ENCODE measurements around the gene LCE5A. TPM values are rescaled to one million over a fixed set of nuclear protein-coding genes. Genes with fewer than 3 reads are reported as not detected.

LCE5A gene
- total RNA-seq, 2 experiments from 2014 or later, result not detected

DNA sequence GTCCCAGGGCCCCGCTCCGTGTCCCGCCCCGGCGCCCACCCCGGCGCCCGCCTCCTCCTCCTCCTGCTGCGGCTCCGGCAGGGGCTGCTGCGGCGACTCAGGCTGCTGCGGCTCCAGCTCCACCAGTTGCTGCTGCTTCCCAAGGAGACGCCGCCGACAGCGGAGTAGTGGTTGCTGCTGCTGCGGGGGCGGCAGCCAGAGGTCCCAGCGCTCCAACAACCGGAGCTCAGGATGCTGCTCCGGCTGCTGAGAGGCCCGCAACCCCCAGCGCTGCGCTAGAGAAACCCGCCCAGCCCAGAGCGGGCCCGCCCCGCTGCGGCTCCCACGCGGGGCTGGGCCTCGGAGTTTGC is 4.8 kb downstream of the LCE5A start:
- Mint-ChIP-seq H3K27me3 (peaks cover 70% of the 10 kb centered on the region), H3K36me3 (ENCODE audit: low read depth) (no peaks in the 10 kb centered on the region), H3K9me3 (no peaks in the 10 kb centered on the region), H3K4me1 (ENCODE audit: low read depth) (peaks cover 8% of the 10 kb centered on the region), H3K4me3 (no peak overlapping the region), H3K27ac (no peak overlapping the region)
- H3K9me3 ChIP-seq (ENCODE audit: control insufficient read depth in 1 of 2, insufficient read depth in 1 of 2, low read length in 2 of 2), result peaks cover 0 to 9% of the 10 kb centered on the region in 2 experiments
- CTCF ChIA-PET, result no interaction called here
- H3K27ac ChIP-seq (ENCODE audit: low read depth in 1 of 2, low read length in 2 of 2), result no peak overlapping the region
- intact Hi-C loops (cut with DNase I, micrococcal nuclease), result no loop called here
- no peak for ATAC-seq (ENCODE audit: poor library complexity)
- no peaks in the 10 kb centered on the region for H3K36me3 ChIP-seq (ENCODE audit: insufficient read depth, low read length)
- H3K4me1 ChIP-seq (ENCODE audit: insufficient read depth, low read length), result peaks cover 7% of the 10 kb centered on the region
- H3K4me3 ChIP-seq (ENCODE audit: low read length), result no peak overlapping the region
- TF ChIP-seq, protein P1, sequence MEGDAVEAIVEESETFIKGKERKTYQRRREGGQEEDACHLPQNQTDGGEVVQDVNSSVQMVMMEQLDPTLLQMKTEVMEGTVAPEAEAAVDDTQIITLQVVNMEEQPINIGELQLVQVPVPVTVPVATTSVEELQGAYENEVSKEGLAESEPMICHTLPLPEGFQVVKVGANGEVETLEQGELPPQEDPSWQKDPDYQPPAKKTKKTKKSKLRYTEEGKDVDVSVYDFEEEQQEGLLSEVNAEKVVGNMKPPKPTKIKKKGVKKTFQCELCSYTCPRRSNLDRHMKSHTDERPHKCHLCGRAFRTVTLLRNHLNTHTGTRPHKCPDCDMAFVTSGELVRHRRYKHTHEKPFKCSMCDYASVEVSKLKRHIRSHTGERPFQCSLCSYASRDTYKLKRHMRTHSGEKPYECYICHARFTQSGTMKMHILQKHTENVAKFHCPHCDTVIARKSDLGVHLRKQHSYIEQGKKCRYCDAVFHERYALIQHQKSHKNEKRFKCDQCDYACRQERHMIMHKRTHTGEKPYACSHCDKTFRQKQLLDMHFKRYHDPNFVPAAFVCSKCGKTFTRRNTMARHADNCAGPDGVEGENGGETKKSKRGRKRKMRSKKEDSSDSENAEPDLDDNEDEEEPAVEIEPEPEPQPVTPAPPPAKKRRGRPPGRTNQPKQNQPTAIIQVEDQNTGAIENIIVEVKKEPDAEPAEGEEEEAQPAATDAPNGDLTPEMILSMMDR (IDR thresholded peaks at IDR 0.05), result no peak
- peaks cover 38 to 69% of the 10 kb centered on the region in 2 experiments for H3K27me3 ChIP-seq (ENCODE audit: control insufficient read depth in 1 of 2, insufficient read depth in 2 of 2, low read length in 2 of 2)
- POLR2A ChIA-PET, result no interaction called here
- no peak for DNase-seq

DNA sequence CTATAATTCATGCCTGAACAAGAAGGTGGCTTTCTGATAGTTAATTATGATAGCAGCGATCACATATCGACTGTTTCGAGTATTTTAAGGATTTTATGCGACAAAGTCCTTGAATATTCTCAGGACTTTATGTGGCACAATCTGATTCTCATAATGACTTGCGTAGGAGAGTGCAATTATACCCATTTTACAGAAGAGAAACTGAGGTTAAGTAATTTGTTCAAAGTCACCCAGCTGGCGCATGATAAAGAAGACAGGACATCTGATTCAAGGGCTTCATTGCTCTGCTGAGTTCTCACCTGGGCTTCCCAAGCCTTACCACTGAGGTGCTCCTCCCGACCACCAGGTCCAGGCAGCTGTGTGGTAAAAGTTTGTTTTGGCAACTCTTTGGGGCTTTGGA is 5.5 kb downstream of the LCE5A start:
- H3K36me3 Mint-ChIP-seq (ENCODE audit: low read depth), result no peaks in the 10 kb centered on the region
- ATAC-seq (ENCODE audit: poor library complexity), result no peak
- CTCF ChIA-PET, result no interaction called here
- no peak overlapping the region for H3K4me3 Mint-ChIP-seq
- TF ChIP-seq, protein P1 (IDR thresholded peaks at IDR 0.05), result no peak
- H3K4me1 Mint-ChIP-seq (ENCODE audit: low read depth), result peaks cover 8% of the 10 kb centered on the region
- POLR2A ChIA-PET, result no interaction called here
- no peaks in the 10 kb centered on the region for H3K9me3 Mint-ChIP-seq
- Histone ChIP-seq H3K36me3 (ENCODE audit: insufficient read depth, low read length) (no peaks in the 10 kb centered on the region), H3K4me1 (ENCODE audit: insufficient read depth, low read length) (peaks cover 7% of the 10 kb centered on the region), H3K27me3 (ENCODE audit: control insufficient read depth in 1 of 2, insufficient read depth in 2 of 2, low read length in 2 of 2) (peaks cover 38 to 69% of the 10 kb centered on the region in 2 experiments), H3K9me3 (ENCODE audit: control insufficient read depth in 1 of 2, insufficient read depth in 1 of 2, low read length in 2 of 2) (peaks cover 0 to 9% of the 10 kb centered on the region in 2 experiments), H3K27ac (ENCODE audit: low read depth in 1 of 2, low read length in 2 of 2) (no peak overlapping the region), H3K4me3 (ENCODE audit: low read length) (no peak overlapping the region)
- H3K27me3 Mint-ChIP-seq, result peaks cover 64% of the 10 kb centered on the region
- intact Hi-C loops (cut with DNase I, micrococcal nuclease), result no loop called here
- DNase-seq, result no peak
- no peak overlapping the region for H3K27ac Mint-ChIP-seq

DNA sequence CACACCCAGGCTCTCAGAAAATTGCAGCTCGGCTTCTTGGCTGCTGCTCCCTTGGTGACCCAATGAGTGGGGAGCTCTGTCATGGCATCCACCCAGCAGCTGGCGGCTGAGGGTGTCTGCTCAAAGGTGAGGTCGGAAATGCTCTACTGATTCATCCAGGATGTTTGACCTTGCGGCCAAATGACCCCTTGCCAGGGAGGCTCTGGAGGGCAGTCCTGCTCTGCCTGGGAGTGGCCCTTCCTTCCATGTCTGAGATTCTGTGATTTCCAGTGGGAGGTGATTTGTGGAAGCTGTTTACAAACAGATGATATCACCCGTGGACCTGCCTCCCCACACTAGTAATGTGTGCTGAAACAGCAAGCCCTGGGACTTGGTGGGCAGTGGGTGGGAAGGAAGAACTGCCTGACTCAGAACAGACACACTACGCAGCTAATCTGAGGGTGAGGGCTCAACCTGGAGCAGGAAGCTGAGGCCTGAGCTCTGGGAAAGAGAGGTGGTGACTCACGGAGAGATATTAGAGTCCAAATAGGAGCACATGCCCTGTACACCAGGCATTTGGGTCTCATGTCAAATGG is 6.7 kb downstream of the LCE5A start:
- peaks cover 7% of the 10 kb centered on the region for H3K4me1 ChIP-seq (ENCODE audit: insufficient read depth, low read length)
- CTCF ChIA-PET, result no interaction called here
- TF ChIP-seq, protein P1 (IDR thresholded peaks at IDR 0.05), result no peak
- Mint-ChIP-seq H3K36me3 (ENCODE audit: low read depth) (no peaks in the 10 kb centered on the region), H3K4me1 (ENCODE audit: low read depth) (peaks cover 8% of the 10 kb centered on the region), H3K4me3 (no peak overlapping the region), H3K27me3 (peaks cover 54% of the 10 kb centered on the region), H3K9me3 (no peaks in the 10 kb centered on the region), H3K27ac (no peak overlapping the region)
- H3K27me3 ChIP-seq (ENCODE audit: control insufficient read depth in 1 of 2, insufficient read depth in 2 of 2, low read length in 2 of 2), result peaks cover 29 to 60% of the 10 kb centered on the region in 2 experiments
- peaks cover 0 to 4% of the 10 kb centered on the region in 2 experiments for H3K9me3 ChIP-seq (ENCODE audit: control insufficient read depth in 1 of 2, insufficient read depth in 1 of 2, low read length in 2 of 2)
- H3K4me3 ChIP-seq (ENCODE audit: low read length), result no peak overlapping the region
- H3K36me3 ChIP-seq (ENCODE audit: insufficient read depth, low read length), result no peaks in the 10 kb centered on the region
- POLR2A ChIA-PET, result no interaction called here
- no peak for DNase-seq
- no peak for ATAC-seq (ENCODE audit: poor library complexity)
- intact Hi-C loops (cut with DNase I, micrococcal nuclease), result no loop called here
- H3K27ac ChIP-seq (ENCODE audit: low read depth in 1 of 2, low read length in 2 of 2), result no peak overlapping the region
